Measurements from ENCODE around the gene AKR7A3. TPM values are rescaled to one million over a fixed set of nuclear protein-coding genes. Genes with fewer than 3 reads are reported as not detected.

The AKR7A3 gene
- total RNA-seq, 1 experiment from 2014 or later, result 2.8 TPM

DNA sequence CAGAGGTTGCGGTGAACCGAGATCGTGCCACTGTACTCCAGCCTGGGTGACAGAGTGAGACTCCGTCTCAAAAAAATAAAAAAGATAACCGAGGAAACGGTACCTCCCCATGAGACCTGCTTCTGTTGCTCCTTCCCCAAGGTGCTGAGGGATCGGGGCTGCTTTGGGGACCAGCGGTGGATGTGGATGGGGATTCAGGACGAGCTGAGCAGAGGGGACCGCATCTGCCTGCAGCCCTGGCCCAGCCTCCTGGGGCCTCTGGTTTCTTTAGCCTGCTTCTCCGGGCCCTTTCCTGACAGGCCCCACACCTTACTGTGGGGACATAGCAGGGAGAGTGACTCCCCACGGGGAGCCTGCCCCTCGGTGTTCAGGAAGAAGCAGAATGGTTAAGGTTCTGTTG lies 40.6 kb upstream of the AKR7A3 start:
- TF ChIP-seq, protein P1, sequence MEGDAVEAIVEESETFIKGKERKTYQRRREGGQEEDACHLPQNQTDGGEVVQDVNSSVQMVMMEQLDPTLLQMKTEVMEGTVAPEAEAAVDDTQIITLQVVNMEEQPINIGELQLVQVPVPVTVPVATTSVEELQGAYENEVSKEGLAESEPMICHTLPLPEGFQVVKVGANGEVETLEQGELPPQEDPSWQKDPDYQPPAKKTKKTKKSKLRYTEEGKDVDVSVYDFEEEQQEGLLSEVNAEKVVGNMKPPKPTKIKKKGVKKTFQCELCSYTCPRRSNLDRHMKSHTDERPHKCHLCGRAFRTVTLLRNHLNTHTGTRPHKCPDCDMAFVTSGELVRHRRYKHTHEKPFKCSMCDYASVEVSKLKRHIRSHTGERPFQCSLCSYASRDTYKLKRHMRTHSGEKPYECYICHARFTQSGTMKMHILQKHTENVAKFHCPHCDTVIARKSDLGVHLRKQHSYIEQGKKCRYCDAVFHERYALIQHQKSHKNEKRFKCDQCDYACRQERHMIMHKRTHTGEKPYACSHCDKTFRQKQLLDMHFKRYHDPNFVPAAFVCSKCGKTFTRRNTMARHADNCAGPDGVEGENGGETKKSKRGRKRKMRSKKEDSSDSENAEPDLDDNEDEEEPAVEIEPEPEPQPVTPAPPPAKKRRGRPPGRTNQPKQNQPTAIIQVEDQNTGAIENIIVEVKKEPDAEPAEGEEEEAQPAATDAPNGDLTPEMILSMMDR (IDR thresholded peaks at IDR 0.05; ENCODE audit: insufficient read depth in 1 of 2, low read depth in 1 of 2, low read length in 1 of 2, severe bottlenecking in 1 of 2, unreplicated experiment in 1 of 2), result no peak
- Histone ChIP-seq H3K27me3 (replicated peaks; ENCODE audit: control insufficient read depth, insufficient read depth, low read length) (no peaks in the 10 kb centered on the region), H3K4me1 (no peaks in the 10 kb centered on the region), H3K9me3 (no peaks in the 10 kb centered on the region), H3K4me3 (ENCODE audit: low read depth, low read length) (no peak overlapping the region), H3K36me3 (ENCODE audit: control insufficient read depth, insufficient read depth, low read length) (no peaks in the 10 kb centered on the region; the same call in 1 of the 2 replicates)
- intact Hi-C loops (cut with micrococcal nuclease; ENCODE audit: unreplicated experiment), result no loop called here
- Mint-ChIP-seq H3K27ac (ENCODE audit: unreplicated experiment) (peak overlapping the region; percentile 10), H3K36me3 (ENCODE audit: insufficient read depth, unreplicated experiment) (peaks cover 26% of the 10 kb centered on the region), H3K27me3 (ENCODE audit: insufficient read depth, unreplicated experiment) (no peaks in the 10 kb centered on the region), H3K4me1 (ENCODE audit: low read depth, unreplicated experiment) (no peaks in the 10 kb centered on the region), H3K4me3 (ENCODE audit: unreplicated experiment) (no peak overlapping the region), H3K9me3 (ENCODE audit: unreplicated experiment) (no peaks in the 10 kb centered on the region)
- POLR2A ChIA-PET, result interaction anchor here (0.6 kb wide), 1 partner anchor 114 kb away, joined by 4 read pairs; no protein-coding TSS in a partner anchor
- CTCF ChIA-PET, result no interaction called here
- BruUV-seq (replicated peaks), result no TSS peak
- no peak for DNase-seq

DNA sequence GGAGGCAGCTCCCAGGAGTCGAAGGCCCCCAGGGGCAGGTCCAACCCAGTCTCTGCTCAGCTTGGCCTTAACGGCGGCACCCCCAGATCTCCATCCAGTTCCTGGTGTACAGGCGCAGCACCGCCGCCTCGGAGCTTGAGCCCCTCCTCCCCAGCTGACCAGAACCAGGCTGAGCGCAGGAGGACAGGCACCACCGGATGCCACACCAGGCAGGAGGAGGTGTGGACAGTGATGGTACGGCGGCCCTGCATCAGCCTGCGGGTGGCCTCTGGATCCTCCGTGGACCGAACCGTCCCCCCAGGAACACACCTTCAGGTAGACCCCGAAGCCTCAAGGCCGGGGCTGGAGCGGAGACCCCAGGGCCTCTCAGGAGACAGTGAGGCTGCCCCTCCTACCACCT lies 39.9 kb upstream of the AKR7A3 start:
- no peaks in the 10 kb centered on the region for H3K4me1 Mint-ChIP-seq (ENCODE audit: low read depth, unreplicated experiment)
- Histone ChIP-seq H3K4me3 (ENCODE audit: low read depth, low read length) (no peak overlapping the region), H3K36me3 (ENCODE audit: control insufficient read depth, insufficient read depth, low read length) (no peaks in the 10 kb centered on the region; the same call in 1 of the 2 replicates), H3K4me1 (no peaks in the 10 kb centered on the region), H3K27me3 (replicated peaks; ENCODE audit: control insufficient read depth, insufficient read depth, low read length) (no peaks in the 10 kb centered on the region), H3K9me3 (no peaks in the 10 kb centered on the region)
- H3K9me3 Mint-ChIP-seq (ENCODE audit: unreplicated experiment), result no peaks in the 10 kb centered on the region
- POLR2A ChIA-PET, result no interaction called here
- TF ChIP-seq, protein P1 (IDR thresholded peaks at IDR 0.05; ENCODE audit: insufficient read depth in 1 of 2, low read depth in 1 of 2, low read length in 1 of 2, severe bottlenecking in 1 of 2, unreplicated experiment in 1 of 2), result no peak
- DNase-seq, result no peak
- no peak overlapping the region for H3K4me3 Mint-ChIP-seq (ENCODE audit: unreplicated experiment)
- no TSS peak for BruUV-seq (replicated peaks)
- intact Hi-C loops (cut with micrococcal nuclease; ENCODE audit: unreplicated experiment), result no loop called here
- H3K27me3 Mint-ChIP-seq (ENCODE audit: insufficient read depth, unreplicated experiment), result no peaks in the 10 kb centered on the region
- CTCF ChIA-PET, result no interaction called here
- peaks cover 22% of the 10 kb centered on the region for H3K36me3 Mint-ChIP-seq (ENCODE audit: insufficient read depth, unreplicated experiment)
- H3K27ac Mint-ChIP-seq (ENCODE audit: unreplicated experiment), result no peak overlapping the region

DNA sequence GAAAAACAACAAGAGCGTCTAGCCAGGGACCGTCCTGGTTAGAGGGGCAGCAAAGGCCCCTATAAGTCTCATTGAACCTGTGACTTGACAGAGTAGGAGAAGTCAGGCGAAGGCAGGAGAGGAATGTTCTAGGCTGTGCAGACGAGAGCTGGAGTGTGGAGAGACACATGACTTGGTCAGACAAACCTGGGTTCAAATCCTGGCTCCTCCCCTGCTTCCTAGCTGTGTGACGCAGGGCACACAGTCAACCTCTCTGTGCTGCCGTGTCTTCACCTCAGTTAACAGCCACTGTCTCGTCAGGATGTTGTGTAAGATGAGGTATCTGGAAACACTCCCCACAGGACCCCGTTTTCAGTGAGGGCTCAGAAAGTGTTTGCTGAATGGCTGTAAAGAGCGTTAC lies 39.2 kb upstream of the AKR7A3 start:
- Mint-ChIP-seq H3K9me3 (ENCODE audit: unreplicated experiment) (no peaks in the 10 kb centered on the region), H3K4me3 (ENCODE audit: unreplicated experiment) (no peak overlapping the region), H3K4me1 (ENCODE audit: low read depth, unreplicated experiment) (no peaks in the 10 kb centered on the region), H3K27ac (ENCODE audit: unreplicated experiment) (no peak overlapping the region), H3K27me3 (ENCODE audit: insufficient read depth, unreplicated experiment) (no peaks in the 10 kb centered on the region), H3K36me3 (ENCODE audit: insufficient read depth, unreplicated experiment) (peaks cover 22% of the 10 kb centered on the region)
- no peak for DNase-seq
- Histone ChIP-seq H3K27me3 (replicated peaks; ENCODE audit: control insufficient read depth, insufficient read depth, low read length) (no peaks in the 10 kb centered on the region), H3K4me1 (no peaks in the 10 kb centered on the region), H3K4me3 (ENCODE audit: low read depth, low read length) (no peak overlapping the region), H3K36me3 (ENCODE audit: control insufficient read depth, insufficient read depth, low read length) (no peaks in the 10 kb centered on the region; the same call in 1 of the 2 replicates), H3K9me3 (no peaks in the 10 kb centered on the region)
- CTCF ChIA-PET, result no interaction called here
- no TSS peak for BruUV-seq (replicated peaks)
- POLR2A ChIA-PET, result no interaction called here
- intact Hi-C loops (cut with micrococcal nuclease; ENCODE audit: unreplicated experiment), result no loop called here
- TF ChIP-seq, protein P1 (IDR thresholded peaks at IDR 0.05; ENCODE audit: insufficient read depth in 1 of 2, low read depth in 1 of 2, low read length in 1 of 2, severe bottlenecking in 1 of 2, unreplicated experiment in 1 of 2), result no peak

Measured in Caco-2 (cell line).